ENCODE results near the gene PPP4C. TPM values are rescaled to one million over a fixed set of nuclear protein-coding genes. Genes with fewer than 3 reads are reported as not detected.

PPP4C gene
- total RNA-seq, 1 experiment from 2014 or later: 165 TPM

DNA sequence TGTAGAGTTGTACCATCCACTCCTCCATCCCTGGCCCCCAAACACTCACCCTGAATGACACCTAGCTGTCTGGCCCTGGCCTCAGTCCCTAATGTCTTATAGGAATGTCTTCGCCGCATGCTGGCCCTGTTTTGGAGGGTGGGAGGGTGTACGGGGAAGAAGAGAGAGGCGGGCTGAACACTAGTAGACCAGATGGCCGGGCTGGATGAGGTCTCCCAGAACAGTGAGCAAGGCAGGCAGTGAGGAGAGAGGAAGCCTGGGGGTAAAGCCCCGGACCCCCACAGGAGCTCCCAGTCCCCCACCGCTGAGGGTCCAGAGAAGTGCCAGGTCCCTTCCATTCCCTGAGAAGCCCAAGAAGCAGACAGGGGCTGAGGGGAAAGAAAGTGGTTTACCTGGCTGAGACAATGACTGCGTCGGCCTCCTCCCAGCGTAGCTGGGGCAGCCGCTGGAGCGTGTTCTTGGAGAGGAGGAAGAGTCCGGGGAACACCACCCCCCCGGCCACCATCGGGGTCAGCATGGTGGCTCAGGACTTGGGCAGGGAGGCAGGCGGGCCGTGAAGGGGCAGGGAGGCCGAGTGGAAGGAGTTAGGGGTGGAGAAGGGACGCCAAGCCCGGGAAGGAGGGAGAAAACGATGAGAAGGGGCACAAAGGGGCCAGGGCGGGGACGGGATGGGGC, 45.6 kb upstream of the PPP4C start:
- no peak overlapping the region for H3K27ac ChIP-seq (ENCODE audit: low read depth, low read length)
- H3K9me3 ChIP-seq (ENCODE audit: control insufficient read depth in 1 of 2, insufficient read depth in 1 of 2, low read depth in 1 of 2, low read length in 2 of 2): no peaks in the 10 kb centered on the region
- no peak for DNase-seq (ENCODE audit: low read depth, low spot score)
- no peaks in the 10 kb centered on the region for H3K27me3 ChIP-seq (ENCODE audit: insufficient read depth, low read length)
- CTCF ChIA-PET: interaction anchor here (2.3 kb wide), 1 partner anchor 222 kb away, joined by 8 read pairs; no protein-coding TSS in a partner anchor
- H3K9me2 ChIP-seq (ENCODE audit: insufficient read depth): no peaks in the 10 kb centered on the region
- no peak overlapping the region for H3K4me2 ChIP-seq (ENCODE audit: low read length)
- TF ChIP-seq ELF1 (IDR thresholded peaks at IDR 0.05; ENCODE audit: borderline replicate concordance, low read depth) (no peak), POLR2A (IDR thresholded peaks at IDR 0.05; ENCODE audit: borderline replicate concordance, extremely low read depth, insufficient read depth, insufficient read length) (no peak)
- H2AFZ ChIP-seq (ENCODE audit: low read depth, low read length, poor library complexity, severe bottlenecking): no peak overlapping the region
- H3K79me2 ChIP-seq (ENCODE audit: insufficient read depth, low read length): no peaks in the 10 kb centered on the region
- no peak overlapping the region for H3K4me3 ChIP-seq (replicated peaks in 1 of 2; ENCODE audit: low read depth in 1 of 2, low read length in 2 of 2)
- no peaks in the 10 kb centered on the region for H4K20me1 ChIP-seq (ENCODE audit: insufficient read depth)
- RAD21 ChIA-PET (ENCODE audit: low non-redundant PET in 1 of 2, low total read pairs in 2 of 2, uncharacterized antibody in 2 of 2, unreplicated experiment in 2 of 2): no interaction called here
- no peak for ATAC-seq
- no peak overlapping the region for H3K9ac ChIP-seq (ENCODE audit: low read length)
- POLR2A ChIA-PET: no interaction called here
- peaks cover 0 to 5% of the 10 kb centered on the region in 2 experiments; a peak in 2 of 4 replicates for H3K4me1 ChIP-seq (ENCODE audit: control insufficient read depth in 1 of 2, insufficient read depth in 2 of 2, low read length in 2 of 2)
- intact Hi-C loops (cut with micrococcal nuclease): no loop called here
- BruUV-seq (replicated peaks): no TSS peak
- H3K36me3 ChIP-seq (ENCODE audit: control insufficient read depth in 1 of 2, insufficient read depth in 2 of 2, low read length in 2 of 2): no peaks in the 10 kb centered on the region

DNA sequence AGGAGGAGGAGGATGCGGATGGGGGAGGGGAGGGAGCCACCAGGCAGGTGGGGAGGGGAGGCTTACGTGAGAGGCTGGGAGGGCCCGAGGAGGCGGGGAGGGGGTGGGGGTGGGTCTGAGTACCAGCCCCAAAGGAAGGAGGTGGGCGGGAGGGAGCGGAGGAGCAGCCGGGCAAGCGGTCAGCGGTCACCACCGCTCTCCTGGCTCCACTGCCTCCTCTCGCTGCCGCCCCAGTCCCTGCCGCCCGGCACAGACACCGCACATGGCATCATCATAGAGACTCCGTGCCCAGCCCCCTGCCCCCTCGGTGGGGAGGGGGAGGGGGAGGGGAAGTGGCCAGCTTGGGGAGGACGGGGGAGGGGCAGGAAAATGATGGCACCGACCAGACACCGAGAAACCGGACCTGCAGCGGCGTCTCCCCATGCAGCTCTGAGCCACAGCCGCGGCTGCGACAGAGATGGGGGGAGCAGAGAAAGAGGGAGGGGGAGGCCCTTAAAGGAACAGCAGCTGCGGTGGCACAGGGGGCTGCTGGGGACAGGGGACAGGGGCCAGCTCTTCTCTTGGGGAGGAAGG, 44.9 kb upstream of the PPP4C start, which contains the start of gene TLCD3B:
Gene TLCD3B, minus strand, starts transcription at position 431 of the 573 bp plus-strand sequence. CDS start 744 bp downstream, outside the sequence.
- no peak for DNase-seq (ENCODE audit: low read depth, low spot score)
- Histone ChIP-seq H2AFZ (ENCODE audit: low read depth, low read length, poor library complexity, severe bottlenecking) (no peak within 1 kb of the TSS), H3K9ac (ENCODE audit: low read length) (no peak within 1 kb of the TSS), H3K27me3 (ENCODE audit: insufficient read depth, low read length) (no peaks in the 10 kb centered on the region), H3K4me1 (ENCODE audit: control insufficient read depth in 1 of 2, insufficient read depth in 2 of 2, low read length in 2 of 2) (peaks cover 0 to 5% of the 10 kb centered on the region in 2 experiments; a peak in 2 of 4 replicates), H3K27ac (ENCODE audit: low read depth, low read length) (no peak within 1 kb of the TSS), H3K9me3 (ENCODE audit: control insufficient read depth in 1 of 2, insufficient read depth in 1 of 2, low read depth in 1 of 2, low read length in 2 of 2) (no peaks in the 10 kb centered on the region), H3K79me2 (ENCODE audit: insufficient read depth, low read length) (no peaks in the 10 kb centered on the region), H3K4me2 (ENCODE audit: low read length) (no peak within 1 kb of the TSS), H3K36me3 (ENCODE audit: control insufficient read depth in 1 of 2, insufficient read depth in 2 of 2, low read length in 2 of 2) (no peaks in the 10 kb centered on the region), H3K4me3 (replicated peaks in 1 of 2; ENCODE audit: low read depth in 1 of 2, low read length in 2 of 2) (no peak within 1 kb of the TSS), H4K20me1 (ENCODE audit: insufficient read depth) (no peaks in the 10 kb centered on the region), H3K9me2 (ENCODE audit: insufficient read depth) (no peaks in the 10 kb centered on the region)
- intact Hi-C loops (cut with micrococcal nuclease): no loop called here
- BruUV-seq (replicated peaks): no TSS peak
- ATAC-seq: no peak
- POLR2A ChIA-PET: interaction anchor here (0.6 kb wide), 1 partner anchor 204 kb away, joined by 3 read pairs; no protein-coding TSS in a partner anchor
- no peak for TF ChIP-seq SRF (IDR thresholded peaks at IDR 0.05; ENCODE audit: low read depth)
- no peak for TF ChIP-seq SP1 (IDR thresholded peaks at IDR 0.05; ENCODE audit: low read depth)
- no peak for TF ChIP-seq ZNF274 (IDR thresholded peaks at IDR 0.05; ENCODE audit: low read depth, low read length)
- no peak for TF ChIP-seq TCF7L2 (IDR thresholded peaks at IDR 0.05; ENCODE audit: borderline replicate concordance, extremely low read depth, insufficient read depth, insufficient read length)
- no peak for TF ChIP-seq JUND (IDR thresholded peaks at IDR 0.05)
- no peak for TF ChIP-seq ZFX (IDR thresholded peaks at IDR 0.05)
- TF ChIP-seq, protein P1, sequence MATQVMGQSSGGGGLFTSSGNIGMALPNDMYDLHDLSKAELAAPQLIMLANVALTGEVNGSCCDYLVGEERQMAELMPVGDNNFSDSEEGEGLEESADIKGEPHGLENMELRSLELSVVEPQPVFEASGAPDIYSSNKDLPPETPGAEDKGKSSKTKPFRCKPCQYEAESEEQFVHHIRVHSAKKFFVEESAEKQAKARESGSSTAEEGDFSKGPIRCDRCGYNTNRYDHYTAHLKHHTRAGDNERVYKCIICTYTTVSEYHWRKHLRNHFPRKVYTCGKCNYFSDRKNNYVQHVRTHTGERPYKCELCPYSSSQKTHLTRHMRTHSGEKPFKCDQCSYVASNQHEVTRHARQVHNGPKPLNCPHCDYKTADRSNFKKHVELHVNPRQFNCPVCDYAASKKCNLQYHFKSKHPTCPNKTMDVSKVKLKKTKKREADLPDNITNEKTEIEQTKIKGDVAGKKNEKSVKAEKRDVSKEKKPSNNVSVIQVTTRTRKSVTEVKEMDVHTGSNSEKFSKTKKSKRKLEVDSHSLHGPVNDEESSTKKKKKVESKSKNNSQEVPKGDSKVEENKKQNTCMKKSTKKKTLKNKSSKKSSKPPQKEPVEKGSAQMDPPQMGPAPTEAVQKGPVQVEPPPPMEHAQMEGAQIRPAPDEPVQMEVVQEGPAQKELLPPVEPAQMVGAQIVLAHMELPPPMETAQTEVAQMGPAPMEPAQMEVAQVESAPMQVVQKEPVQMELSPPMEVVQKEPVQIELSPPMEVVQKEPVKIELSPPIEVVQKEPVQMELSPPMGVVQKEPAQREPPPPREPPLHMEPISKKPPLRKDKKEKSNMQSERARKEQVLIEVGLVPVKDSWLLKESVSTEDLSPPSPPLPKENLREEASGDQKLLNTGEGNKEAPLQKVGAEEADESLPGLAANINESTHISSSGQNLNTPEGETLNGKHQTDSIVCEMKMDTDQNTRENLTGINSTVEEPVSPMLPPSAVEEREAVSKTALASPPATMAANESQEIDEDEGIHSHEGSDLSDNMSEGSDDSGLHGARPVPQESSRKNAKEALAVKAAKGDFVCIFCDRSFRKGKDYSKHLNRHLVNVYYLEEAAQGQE (IDR thresholded peaks at IDR 0.05; ENCODE audit: low read depth): no peak
- TF ChIP-seq SIN3A (IDR thresholded peaks at IDR 0.05; ENCODE audit: low read depth): no peak
- no peak for TF ChIP-seq YY1 (IDR thresholded peaks at IDR 0.05; ENCODE audit: extremely low read depth, insufficient replicate concordance, low read depth, low read length)
- RAD21 ChIA-PET (ENCODE audit: low non-redundant PET in 1 of 2, low total read pairs in 2 of 2, uncharacterized antibody in 2 of 2, unreplicated experiment in 2 of 2): interaction anchor here in 1 of 2 experiments (0.7 to 2.5 kb wide), 2 partner anchors 147 to 331 kb away, joined by 3 to 8 read pairs; no protein-coding TSS in a partner anchor
- CTCF ChIA-PET: interaction anchor here (1.0 to 2.6 kb wide), 4 partner anchors 13 to 331 kb away, joined by 3 to 34 read pairs (median 8); partner anchors contain the start of gene PAGR1
